AG04449 (cell line): ENCODE results near the gene TTLL8.

Experiments used
- CTCF ChIA-PET: fragments of 350-600 bp; formaldehyde crosslinking; extraction: SDS; loops from one replicate; lab custom pipeline; 2021; ENCODE audit warnings: antibody characterized with exemption; lab: Yijun Ruan, JAX
- POLR2A ChIA-PET: fragments of 400-600, 350-600 bp; formaldehyde crosslinking; extraction: SDS; loops from one replicate; lab custom pipeline; 2020; ENCODE audit warnings: antibody characterized with exemption, inconsistent platforms; lab: Yijun Ruan, JAX
- DNase-seq: peaks from one replicate; pipeline ENCODE4 v3.0.0-alpha.2; 2010; ENCODE audit warnings: low read depth, low spot score
- H3K4me3 ChIP-seq: 2 replicates; pipeline ENCODE4 v1.5.1; 2011; ENCODE audit warnings: low read depth, mild to moderate bottlenecking, control low read depth, low read length
- CTCF ChIP-seq: IDR thresholded peaks from one replicate; pipeline ENCODE4 v1.5.1; 2011; ENCODE audit warnings: mild to moderate bottlenecking, moderate library complexity, low read length, control low read depth, inconsistent platforms; ENCODE audit not compliant: insufficient read depth; ENCODE audit errors: missing control alignments

Gene TTLL8

GRCh38 chr22:50020606-50021005, 37.5 kb downstream of the TTLL8 start:
- TF ChIP-seq CTCF = no peak
- CTCF ChIA-PET = no interaction called here
- POLR2A ChIA-PET = no interaction called here
- H3K4me3 ChIP-seq = no peak overlapping the region
- no peak for DNase-seq

- POLR2A ChIA-PET = interaction anchor here (0.6 kb wide), 1 partner anchor 9 kb away, joined by 3 read pairs; no protein-coding TSS in a partner anchor
- no peak for DNase-seq
- CTCF ChIA-PET = interaction anchor here (1.0 to 3.1 kb wide), 3 partner anchors 11 to 89 kb away, joined by 3 to 16 read pairs (median 4); no protein-coding TSS in a partner anchor
- no peak for TF ChIP-seq CTCF
- no peak overlapping the region for H3K4me3 ChIP-seq
Measured at GRCh38 chr22:50019316-50019715, 38.8 kb downstream of the TTLL8 start.

GRCh38 chr22:50018608-50019285, 39.4 kb downstream of the TTLL8 start:
- no peak for DNase-seq
- POLR2A ChIA-PET = no interaction called here
- CTCF ChIA-PET = interaction anchor here (1.0 to 3.1 kb wide), 3 partner anchors 12 to 88 kb away, joined by 3 to 16 read pairs (median 3); no protein-coding TSS in a partner anchor
- no peak for TF ChIP-seq CTCF
- no peak overlapping the region for H3K4me3 ChIP-seq

- POLR2A ChIA-PET = no interaction called here
- no peak for DNase-seq
- H3K4me3 ChIP-seq = no peak overlapping the region
- no peak for TF ChIP-seq CTCF
- CTCF ChIA-PET = interaction anchor here (1.0 to 3.1 kb wide), 2 partner anchors 13 to 87 kb away, joined by 3 to 16 read pairs; no protein-coding TSS in a partner anchor
Measured at GRCh38 chr22:50017701-50018224, 40.3 kb downstream of the TTLL8 start.

GRCh38 chr22:50016988-50017700, 41.0 kb downstream of the TTLL8 start:
- H3K4me3 ChIP-seq = no peak overlapping the region
- ChIA-PET POLR2A (no interaction called here), CTCF (interaction anchor here (0.7 to 3.1 kb wide), 4 partner anchors 14 to 87 kb away, joined by 3 to 16 read pairs (median 3); no protein-coding TSS in a partner anchor)
- no peak for DNase-seq
- no peak for TF ChIP-seq CTCF
